ENCODE data around the gene COL23A1. TPM values are rescaled to one million over a fixed set of nuclear protein-coding genes. Genes with fewer than 3 reads are reported as not detected.

The COL23A1 gene
- total and polyA plus RNA-seq, 2 of the 13 experiments (the other 11 are each of a cell fraction or from before 2014, with no cell fraction given) = not detected

- ChIA-PET POLR2A (no interaction called here), CTCF (ENCODE audit: low intra/inter-chr PET ratio, low total read pairs) (no interaction called here)
- H4K20me1 ChIP-seq (ENCODE audit: insufficient read depth, low read length) = no peaks in the 10 kb centered on the region
- TF ChIP-seq CAMTA2 (CRISPR knock-in tag; IDR thresholded peaks at IDR 0.05; ENCODE audit: borderline replicate concordance) = no peak
- TF ChIP-seq SMAD9 (CRISPR knock-in tag; IDR thresholded peaks at IDR 0.05) = no peak
- no peak for TF ChIP-seq ATF3 (CRISPR knock-in tag; IDR thresholded peaks at IDR 0.05)
- no peak for TF ChIP-seq ZBTB7A (CRISPR knock-in tag; IDR thresholded peaks at IDR 0.05)
- TF ChIP-seq ZNF557 (CRISPR knock-in tag; IDR thresholded peaks at IDR 0.05) = no peak
- no peak for TF ChIP-seq HNRNPK (IDR thresholded peaks at IDR 0.05; ENCODE audit: low read depth, low read length, poor library complexity, severe bottlenecking)
- TF ChIP-seq, protein P1, sequence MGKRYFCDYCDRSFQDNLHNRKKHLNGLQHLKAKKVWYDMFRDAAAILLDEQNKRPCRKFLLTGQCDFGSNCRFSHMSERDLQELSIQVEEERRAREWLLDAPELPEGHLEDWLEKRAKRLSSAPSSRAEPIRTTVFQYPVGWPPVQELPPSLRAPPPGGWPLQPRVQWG (CRISPR knock-in tag; IDR thresholded peaks at IDR 0.05; ENCODE audit: borderline replicate concordance, low read depth) = no peak
- no peak for TF ChIP-seq ZNF280D (CRISPR knock-in tag; IDR thresholded peaks at IDR 0.05)
- no peak for TF ChIP-seq PLRG1 (conservative IDR thresholded peaks at IDR 0.05)
- TF ChIP-seq ZNF841 (CRISPR knock-in tag; IDR thresholded peaks at IDR 0.05; ENCODE audit: borderline replicate concordance) = no peak
- TF ChIP-seq ZSCAN25 (CRISPR knock-in tag; IDR thresholded peaks at IDR 0.05) = no peak
- no peak for TF ChIP-seq ZC3H4 (CRISPR knock-in tag; IDR thresholded peaks at IDR 0.05; ENCODE audit: borderline replicate concordance)
- no peak for TF ChIP-seq ZBTB38 (CRISPR knock-in tag; IDR thresholded peaks at IDR 0.05)
- TF ChIP-seq, protein P2, sequence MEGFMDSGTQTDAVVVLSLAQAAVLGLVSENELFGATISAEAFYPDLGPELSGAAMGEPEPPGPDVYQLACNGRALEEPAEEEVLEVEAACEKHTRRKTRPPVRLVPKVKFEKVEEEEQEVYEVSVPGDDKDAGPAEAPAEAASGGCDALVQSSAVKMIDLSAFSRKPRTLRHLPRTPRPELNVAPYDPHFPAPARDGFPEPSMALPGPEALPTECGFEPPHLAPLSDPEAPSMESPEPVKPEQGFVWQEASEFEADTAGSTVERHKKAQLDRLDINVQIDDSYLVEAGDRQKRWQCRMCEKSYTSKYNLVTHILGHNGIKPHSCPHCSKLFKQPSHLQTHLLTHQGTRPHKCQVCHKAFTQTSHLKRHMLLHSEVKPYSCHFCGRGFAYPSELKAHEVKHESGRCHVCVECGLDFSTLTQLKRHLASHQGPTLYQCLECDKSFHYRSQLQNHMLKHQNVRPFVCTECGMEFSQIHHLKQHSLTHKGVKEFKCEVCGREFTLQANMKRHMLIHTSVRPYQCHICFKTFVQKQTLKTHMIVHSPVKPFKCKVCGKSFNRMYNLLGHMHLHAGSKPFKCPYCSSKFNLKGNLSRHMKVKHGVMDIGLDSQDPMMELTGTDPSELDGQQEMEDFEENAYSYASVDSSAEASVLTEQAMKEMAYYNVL (CRISPR knock-in tag; IDR thresholded peaks at IDR 0.05; ENCODE audit: borderline replicate concordance) = no peak
- no peak for TF ChIP-seq ZNF800 (CRISPR knock-in tag; IDR thresholded peaks at IDR 0.05)
- no peak for TF ChIP-seq CHD4 (IDR thresholded peaks at IDR 0.05; ENCODE audit: borderline replicate concordance, low read length)
- TF ChIP-seq PHB2 (IDR thresholded peaks at IDR 0.05; ENCODE audit: partially characterized antibody) = no peak
- TF ChIP-seq PAX8 (CRISPR knock-in tag; IDR thresholded peaks at IDR 0.05; ENCODE audit: borderline replicate concordance) = no peak
- TF ChIP-seq NCOA5 (CRISPR knock-in tag; IDR thresholded peaks at IDR 0.05) = no peak
- no peaks in the 10 kb centered on the region for H3K9me3 ChIP-seq (ENCODE audit: low read length)
- FAIRE-seq = no peak
- H3K27me3 ChIP-seq (ENCODE audit: control insufficient read depth in 1 of 2, insufficient read depth in 2 of 2, low read length in 2 of 2) = peaks cover 0 to 6% of the 10 kb centered on the region in 2 experiments; a peak in 2 of 5 replicates
- no peak for DNase-seq (ENCODE audit: low spot score)
- 39% methylated on average over 3 of the region's 6 CpGs for WGBS (ENCODE audit: low lambda C conversion rate)
- BruUV-seq (replicated peaks) = no TSS peak
- H3K4me3 ChIP-seq (replicated peaks in 1 of 3; ENCODE audit: insufficient read depth in 1 of 3, low read depth in 2 of 3, low read length in 3 of 3) = no peak overlapping the region
- in situ Hi-C loops (cut with HindIII; ENCODE audit: extremely low pct_ligation_motif_present, low pct_unique_long_range_greater_than_20kb) = no loop called here
- H3K79me2 ChIP-seq (ENCODE audit: insufficient read depth, low read length) = no peaks in the 10 kb centered on the region
- no peak overlapping the region for H3K4me2 ChIP-seq (ENCODE audit: low read depth, low read length)
- no peak overlapping the region for H3K9ac ChIP-seq (ENCODE audit: insufficient read depth, low read depth, low read length)
- no peaks in the 10 kb centered on the region for H3K4me1 ChIP-seq (ENCODE audit: insufficient read depth, low read length)
- intact Hi-C loops (cut with micrococcal nuclease; ENCODE audit: unreplicated experiment) = no loop called here
- ATAC-seq = no peak
- no peak overlapping the region for H2AFZ ChIP-seq (ENCODE audit: low read length)
- H3K27ac ChIP-seq (ENCODE audit: extremely low read length, insufficient read depth, low read length) = no peak overlapping the region
- H3K36me3 ChIP-seq (replicated peaks in 1 of 2; ENCODE audit: control insufficient read depth in 1 of 2, insufficient read depth in 2 of 2, low read length in 2 of 2) = no peaks in the 10 kb centered on the region
Observed at GRCh38 chr5:178416919-178417318, 173.3 kb downstream of the COL23A1 start.
